ENCODE measurements around the gene SRRM3. TPM values are rescaled to one million over a fixed set of nuclear protein-coding genes. Genes with fewer than 3 reads are reported as not detected.

The SRRM3 gene
- polyA plus RNA-seq, 3 donors, result 1.9 to 9.4 (median 1.9) TPM

Other genes starting within 250 kb of the SRRM3 start
- 100 to 1,000 TPM in 2 of 3 donors, 10 to 100 TPM in 1; 62.5 to 257 (median 117) TPM for gene TMEM120A, start 207.3 kb upstream of the SRRM3 start, polyA plus RNA-seq
- gene STYXL1, start 153.9 kb upstream of the SRRM3 start, polyA plus RNA-seq, result 10 to 100 TPM; 19.1 to 43.9 (median 34.9) TPM
- 100 to 1,000 TPM in 1 of 3 donors, 10 to 100 TPM in 2; 74.3 to 147 (median 98.1) TPM for gene MDH2, start 153.8 kb upstream of the SRRM3 start, polyA plus RNA-seq
- 1,000 to 10,000 TPM in 1 of 3 donors, 100 to 1,000 TPM in 2; 537 to 1,206 (median 613) TPM for gene HSPB1, start 100.8 kb downstream of the SRRM3 start, polyA plus RNA-seq
- 100 to 1,000 TPM in 1 of 3 donors, 10 to 100 TPM in 2; 36.7 to 168 (median 93.3) TPM for gene YWHAG, start 157.1 kb downstream of the SRRM3 start, polyA plus RNA-seq
- gene SSC4D, start 207.8 kb downstream of the SRRM3 start, polyA plus RNA-seq, result 1 to 10 TPM; 2.9 to 5.8 (median 4.7) TPM
- gene ZP3, start 223.1 kb downstream of the SRRM3 start, polyA plus RNA-seq, result 1 to 10 TPM; 1.0 to 2.5 (median 2.2) TPM